Hematopoietic multipotent progenitor cell (in vitro differentiated cells): Measurements from ENCODE around the gene GM2A. TPM values are rescaled to one million over a fixed set of nuclear protein-coding genes. Genes with fewer than 3 reads are reported as not detected.
"Not testable (repeated sequence)": the region's sequence is repeated elsewhere in the genome, so short reads cannot be mapped to it uniquely, and the experiment has no call there.

Experiments used
- DNase-seq, 3 donors: peaks; one replicate each; pipeline ENCODE4 v3.0.0-alpha.2; 2011 to 2015; ENCODE audit warnings: low read depth in 2 of 3, low spot score in 2 of 3
- total RNA-seq: library from RNA; depleted of rRNA; stranded (reverse); fragments of >200 nt; gene quantifications from one replicate; pipeline ENCODE4 v1.2.3, GENCODE V29; 2012

GM2A gene
- total RNA-seq, 1 donor: 23.4 TPM

GRCh38 chr5:151251001-151251551 is 1.9 kb upstream of the GM2A start:
- no peak for DNase-seq

- DNase-seq: no peak
Observed at GRCh38 chr5:151251621-151252020, 1.4 kb upstream of the GM2A start.

- no peak for DNase-seq
Observed at GRCh38 chr5:151253605-151253950, 593 bp downstream of the GM2A start.

- DNase-seq: no peak
Observed at GRCh38 chr5:151254556-151254955, 1.6 kb downstream of the GM2A start.

GRCh38 chr5:151254990-151255389 is 2.0 kb downstream of the GM2A start:
- DNase-seq: not testable (repeated sequence)

- peak in 1 of 3 donors; percentile 40 for DNase-seq
Observed at GRCh38 chr5:151255621-151256286, 2.8 kb downstream of the GM2A start.

- no peak for DNase-seq
Observed at GRCh38 chr5:151257731-151258181, 4.8 kb downstream of the GM2A start.

GRCh38 chr5:151258201-151258611 is 5.2 kb downstream of the GM2A start:
- no peak for DNase-seq

GRCh38 chr5:151258816-151259215 is 5.8 kb downstream of the GM2A start:
- DNase-seq: no peak

GRCh38 chr5:151259931-151260330 is 6.9 kb downstream of the GM2A start:
- no peak for DNase-seq

GRCh38 chr5:151262532-151262931 is 9.5 kb downstream of the GM2A start:
- DNase-seq: no peak

GRCh38 chr5:151264113-151264512 is 11.1 kb downstream of the GM2A start:
- no peak for DNase-seq

GRCh38 chr5:151267491-151268260 is 14.7 kb downstream of the GM2A start:
- DNase-seq: no peak

- no peak for DNase-seq
Observed at GRCh38 chr5:151270599-151270998, 17.6 kb downstream of the GM2A start.

- peak in 1 of 3 donors; percentile 6 for DNase-seq
Observed at GRCh38 chr5:151271336-151271735, 18.4 kb downstream of the GM2A start.

- no peak for DNase-seq
Observed at GRCh38 chr5:151274666-151275065, 21.7 kb downstream of the GM2A start.

GRCh38 chr5:151275803-151276202 is 22.8 kb downstream of the GM2A start:
- DNase-seq: no peak

GRCh38 chr5:151278845-151279244 is 25.9 kb downstream of the GM2A start:
- DNase-seq: no peak

- DNase-seq: no peak
Observed at GRCh38 chr5:151280443-151280842, 27.5 kb downstream of the GM2A start.

- no peak for DNase-seq
Observed at GRCh38 chr5:151281001-151281639, 28.1 kb downstream of the GM2A start.

- no peak for DNase-seq
Observed at GRCh38 chr5:151283120-151283825, 30.3 kb downstream of the GM2A start.
